Fibroblast of lung (primary cell): ENCODE measurements around the gene NOVA1. TPM values are rescaled to one million over a fixed set of nuclear protein-coding genes. Genes with fewer than 3 reads are reported as not detected.
A peak's percentile ranks its signal among the peaks of the same experiment; 100 is the strongest.

Experiments used
- DNase-seq, 2 donors: peaks; one replicate each; pipeline versions ENCODE4 v3.0.0 to v3.0.0-alpha.2; 2010; ENCODE audit warnings: low read depth in 2 of 2
- H2AFZ ChIP-seq: 2 replicates; pipeline ENCODE4 v1.5.1; 2012; ENCODE audit warnings: low read length, control low read depth, inconsistent platforms
- H3K27ac ChIP-seq: 2 replicates; pipeline ENCODE4 v1.5.1; 2011; ENCODE audit warnings: low read length, control low read depth; ENCODE audit not compliant: insufficient read depth
- H3K27me3 ChIP-seq: 2 replicates; pipeline ENCODE4 v1.5.1; 2011; ENCODE audit warnings: mild to moderate bottlenecking, low read length; ENCODE audit not compliant: control insufficient read depth, insufficient read depth
- H3K36me3 ChIP-seq: 2 replicates; pipeline ENCODE4 v1.5.1; 2011; ENCODE audit warnings: low read length; ENCODE audit not compliant: control insufficient read depth, insufficient read depth
- H3K4me1 ChIP-seq: 2 replicates; pipeline ENCODE4 v1.5.1; 2011; ENCODE audit warnings: low read length; ENCODE audit not compliant: control insufficient read depth, insufficient read depth; ENCODE audit errors: extremely low read depth
- H3K4me2 ChIP-seq: 2 replicates; pipeline ENCODE4 v1.5.1; 2011; ENCODE audit warnings: low read length, control low read depth; ENCODE audit not compliant: insufficient read depth; ENCODE audit errors: extremely low read depth
- H3K4me3 ChIP-seq, 4 experiments: fragments of 200-600 bp in 1 of 4; sonication (generic) in 1 of 4; replicated peaks in 1 of 4; 2 replicates each; pipeline ENCODE4 v1.5.1; 2011 to 2016; ENCODE audit warnings: low read length in 4 of 4, low read depth in 3 of 4, mild to moderate bottlenecking in 3 of 4, control low read depth in 2 of 4, inconsistent platforms in 1 of 4, mixed read lengths in 1 of 4; ENCODE audit not compliant: insufficient read depth in 1 of 4; ENCODE audit errors: control extremely low read depth in 1 of 4
- H3K79me2 ChIP-seq: 2 replicates; pipeline ENCODE4 v1.5.1; 2012; ENCODE audit warnings: mild to moderate bottlenecking, low read length, inconsistent platforms; ENCODE audit not compliant: control insufficient read depth, insufficient read depth
- H3K9ac ChIP-seq: 2 replicates; pipeline ENCODE4 v1.5.1; 2011; ENCODE audit warnings: mild to moderate bottlenecking, low read length, control low read depth; ENCODE audit not compliant: insufficient read depth
- H3K9me3 ChIP-seq: 2 replicates; pipeline ENCODE4 v1.5.1; 2012; ENCODE audit warnings: low read depth, low read length; ENCODE audit not compliant: control insufficient read depth, insufficient read depth
- H4K20me1 ChIP-seq: 2 replicates; pipeline ENCODE4 v1.5.1; 2011; ENCODE audit warnings: low read length; ENCODE audit not compliant: control insufficient read depth, insufficient read depth; ENCODE audit errors: extremely low read depth
- CTCF ChIP-seq, 2 donors: IDR thresholded peaks in 1 of 2; conservative IDR thresholded peaks in 1 of 2; 1 replicate in 1 of 2; 2 replicates in 1 of 2; pipeline ENCODE4 v1.5.1; 2011 to 2012; ENCODE audit warnings: low read length in 2 of 2, control low read depth in 1 of 2, inconsistent platforms in 1 of 2, low read depth in 1 of 2, mild to moderate bottlenecking in 1 of 2
- EZH2 ChIP-seq: IDR thresholded peaks from 2 replicates; pipeline ENCODE4 v1.5.1; 2012; ENCODE audit warnings: low read length, control low read depth, mild to moderate bottlenecking; ENCODE audit errors: missing control alignments
- polyA plus RNA-seq, 2 donors: library from polyadenylated mRNA; depleted of rRNA in 1 of 2; stranded (reverse) in 1 of 2; unstranded in 1 of 2; fragments of >200 nt; gene quantifications; 2 replicates each; pipeline ENCODE4 v1.2.1, GENCODE V29; 2011 to 2012; ENCODE audit warnings: missing spikeins in 1 of 2
- total RNA-seq: library from RNA; depleted of rRNA; stranded (reverse); fragments of >200 nt; gene quantifications from 2 replicates; pipeline ENCODE4 v1.2.1, GENCODE V29; 2014

The NOVA1 gene
- total and polyA plus RNA-seq, 2 donors (not counting 1 experiment from before 2014, with no cell fraction given), result 2.2 to 5.1 TPM

GRCh38 chr14:26626256-26626655 lies 28.4 kb upstream of the NOVA1 start:
- H3K4me1 ChIP-seq, result no peaks in the 10 kb centered on the region
- TF ChIP-seq EZH2, result no peak
- H3K9me3 ChIP-seq, result no peaks in the 10 kb centered on the region
- no peaks in the 10 kb centered on the region for H3K36me3 ChIP-seq
- H3K27me3 ChIP-seq, result no peaks in the 10 kb centered on the region
- no peaks in the 10 kb centered on the region for H4K20me1 ChIP-seq
- DNase-seq, result no peak
- H3K4me2 ChIP-seq, result no peak overlapping the region
- no peak overlapping the region for H2AFZ ChIP-seq
- H3K79me2 ChIP-seq, result no peaks in the 10 kb centered on the region
- no peak overlapping the region for H3K27ac ChIP-seq
- H3K9ac ChIP-seq, result no peak overlapping the region
- H3K4me3 ChIP-seq, result no peak overlapping the region

GRCh38 chr14:26622611-26623010 lies 24.8 kb upstream of the NOVA1 start:
- no peaks in the 10 kb centered on the region for H3K9me3 ChIP-seq
- H3K27ac ChIP-seq, result no peak overlapping the region
- H3K27me3 ChIP-seq, result no peaks in the 10 kb centered on the region
- DNase-seq, result peak in 1 of 2 donors; percentile 24
- TF ChIP-seq CTCF (conservative IDR thresholded peaks at IDR 0.05 in 1 of 2, IDR thresholded peaks at IDR 0.05 in 1 of 2; ENCODE audit: low read depth in 1 of 2, low read length in 2 of 2) (no peak), EZH2 (no peak)
- no peak overlapping the region for H3K4me2 ChIP-seq
- H3K79me2 ChIP-seq, result no peaks in the 10 kb centered on the region
- H2AFZ ChIP-seq, result no peak overlapping the region
- no peaks in the 10 kb centered on the region for H3K4me1 ChIP-seq
- no peak overlapping the region for H3K9ac ChIP-seq
- H3K4me3 ChIP-seq, result no peak overlapping the region
- no peaks in the 10 kb centered on the region for H3K36me3 ChIP-seq
- no peaks in the 10 kb centered on the region for H4K20me1 ChIP-seq

- Histone ChIP-seq H3K4me3 (no peak overlapping the region), H3K27ac (no peak overlapping the region), H3K4me2 (no peak overlapping the region), H3K9ac (no peak overlapping the region), H3K9me3 (no peaks in the 10 kb centered on the region), H3K4me1 (no peaks in the 10 kb centered on the region), H3K36me3 (no peaks in the 10 kb centered on the region), H3K27me3 (no peaks in the 10 kb centered on the region), H3K79me2 (no peaks in the 10 kb centered on the region), H4K20me1 (no peaks in the 10 kb centered on the region), H2AFZ (no peak overlapping the region)
- TF ChIP-seq CTCF (conservative IDR thresholded peaks at IDR 0.05 in 1 of 2, IDR thresholded peaks at IDR 0.05 in 1 of 2; ENCODE audit: low read depth in 1 of 2, low read length in 2 of 2) (no peak), EZH2 (no peak)
- DNase-seq, result peak; percentile 45 to 61
Observed at GRCh38 chr14:26621807-26622560, 24.2 kb upstream of the NOVA1 start.
